HCEC 1CT (cell line): ENCODE measurements around the gene RILPL1.
"Not testable (repeated sequence)": the region's sequence is repeated elsewhere in the genome, so short reads cannot be mapped to it uniquely, and the experiment has no call there.

Experiments
- DNase-seq: peaks from one replicate; pipeline ENCODE4 v3.0.0-alpha.2; 2017

Gene RILPL1

GRCh38 chr12:123529686-123530085 is 3.8 kb downstream of the RILPL1 start:
- no peak for DNase-seq

GRCh38 chr12:123528858-123529257 is 4.7 kb downstream of the RILPL1 start:
- no peak for DNase-seq

GRCh38 chr12:123526542-123527080 is 6.9 kb downstream of the RILPL1 start:
- no peak for DNase-seq

GRCh38 chr12:123524378-123524777 is 9.1 kb downstream of the RILPL1 start:
- DNase-seq: no peak

GRCh38 chr12:123523518-123523917 is 10.0 kb downstream of the RILPL1 start:
- no peak for DNase-seq

- DNase-seq: no peak
Observed at GRCh38 chr12:123522164-123522563, 11.4 kb downstream of the RILPL1 start.

GRCh38 chr12:123520567-123521474 is 12.7 kb downstream of the RILPL1 start:
- DNase-seq: no peak

- no peak for DNase-seq
Observed at GRCh38 chr12:123519141-123520001, 14.1 kb downstream of the RILPL1 start.

GRCh38 chr12:123516216-123516780 is 17.2 kb downstream of the RILPL1 start:
- no peak for DNase-seq

- not testable (repeated sequence) for DNase-seq
Observed at GRCh38 chr12:123514582-123515221, 18.8 kb downstream of the RILPL1 start.

- DNase-seq: no peak
Observed at GRCh38 chr12:123513805-123514204, 19.7 kb downstream of the RILPL1 start.

- DNase-seq: no peak
Observed at GRCh38 chr12:123512838-123513665, 20.5 kb downstream of the RILPL1 start.

- DNase-seq: no peak
Observed at GRCh38 chr12:123506843-123507236, 26.7 kb downstream of the RILPL1 start.

- DNase-seq: no peak
Observed at GRCh38 chr12:123506059-123506842, 27.3 kb downstream of the RILPL1 start.

GRCh38 chr12:123502163-123502704 is 31.3 kb downstream of the RILPL1 start:
- DNase-seq: no peak

- DNase-seq: no peak
Observed at GRCh38 chr12:123499332-123499731, 34.2 kb downstream of the RILPL1 start.

GRCh38 chr12:123498126-123498825 is 35.2 kb downstream of the RILPL1 start:
- no peak for DNase-seq

GRCh38 chr12:123497065-123497464 is 36.5 kb downstream of the RILPL1 start:
- no peak for DNase-seq

GRCh38 chr12:123494124-123494851 is 39.2 kb downstream of the RILPL1 start:
- DNase-seq: no peak
